Measurements from ENCODE around the gene CLDN5.

The CLDN5 gene

DNA sequence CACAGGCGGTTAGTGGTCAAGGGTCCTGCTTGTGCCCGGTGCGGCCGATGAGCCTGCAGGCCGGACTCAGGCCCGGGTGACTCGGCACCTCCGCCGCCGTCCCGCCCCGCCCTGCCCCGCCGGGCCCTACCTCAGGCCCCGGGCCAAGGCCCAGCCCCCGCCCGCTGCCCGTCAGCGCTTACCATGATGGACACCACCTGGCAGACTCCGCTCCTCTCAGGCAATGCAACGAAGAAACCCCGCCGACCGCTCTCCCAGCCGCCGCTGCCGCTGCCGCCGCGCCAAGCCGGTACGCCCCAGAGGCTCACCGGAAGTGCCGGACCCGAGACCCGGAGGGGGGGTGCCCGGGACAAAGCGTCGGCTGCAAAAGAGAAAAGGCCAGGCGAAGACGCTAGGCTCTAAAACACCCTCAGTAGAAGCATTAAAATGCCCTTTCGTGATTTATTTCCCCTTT is 45.3 kb downstream of the CLDN5 start, which contains the start of gene UFD1 (continued):
- TF ChIP-seq, protein P1, sequence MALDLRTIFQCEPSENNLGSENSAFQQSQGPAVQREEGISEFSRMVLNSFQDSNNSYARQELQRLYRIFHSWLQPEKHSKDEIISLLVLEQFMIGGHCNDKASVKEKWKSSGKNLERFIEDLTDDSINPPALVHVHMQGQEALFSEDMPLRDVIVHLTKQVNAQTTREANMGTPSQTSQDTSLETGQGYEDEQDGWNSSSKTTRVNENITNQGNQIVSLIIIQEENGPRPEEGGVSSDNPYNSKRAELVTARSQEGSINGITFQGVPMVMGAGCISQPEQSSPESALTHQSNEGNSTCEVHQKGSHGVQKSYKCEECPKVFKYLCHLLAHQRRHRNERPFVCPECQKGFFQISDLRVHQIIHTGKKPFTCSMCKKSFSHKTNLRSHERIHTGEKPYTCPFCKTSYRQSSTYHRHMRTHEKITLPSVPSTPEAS (tag by site-specific recombination; IDR thresholded peaks at IDR 0.05): no peak
- TF ChIP-seq ZNF280C (tag by site-specific recombination; IDR thresholded peaks at IDR 0.05) (no peak), ZNF624 (tag by site-specific recombination; IDR thresholded peaks at IDR 0.05) (no peak), ZNF132 (tag by site-specific recombination; IDR thresholded peaks at IDR 0.05; ENCODE audit: borderline replicate concordance) (no peak), KLF9 (tag by site-specific recombination; IDR thresholded peaks at IDR 0.05; ENCODE audit: low read depth) (peak; percentile 46; the same call in 1 of the 2 replicates), YY1 (tag by site-specific recombination; IDR thresholded peaks at IDR 0.05) (no peak), ZBTB48 (tag by site-specific recombination; IDR thresholded peaks at IDR 0.05) (no peak), ZNF366 (tag by site-specific recombination; conservative IDR thresholded peaks at IDR 0.05) (no peak), RBAK (tag by site-specific recombination; IDR thresholded peaks at IDR 0.05) (no peak), ZNF292 (tag by site-specific recombination; IDR thresholded peaks at IDR 0.05; ENCODE audit: borderline replicate concordance, low read depth) (no peak), SP7 (tag by site-specific recombination; IDR thresholded peaks at IDR 0.05) (peak; percentile 66), ZNF133 (tag by site-specific recombination; IDR thresholded peaks at IDR 0.05) (no peak), ZBTB11 (tag by site-specific recombination; conservative IDR thresholded peaks at IDR 0.05; ENCODE audit: low read depth) (peak; percentile 94), PRDM10 (tag by site-specific recombination; IDR thresholded peaks at IDR 0.05) (peak; percentile 100), WT1 (tag by site-specific recombination; IDR thresholded peaks at IDR 0.05) (no peak), ZNF843 (tag by site-specific recombination; IDR thresholded peaks at IDR 0.05) (no peak), ZNF677 (tag by site-specific recombination; IDR thresholded peaks at IDR 0.05) (no peak), ZNF521 (tag by site-specific recombination; IDR thresholded peaks at IDR 0.05) (no peak), ZNF449 (tag by site-specific recombination; IDR thresholded peaks at IDR 0.05) (no peak), ZNF561 (tag by site-specific recombination; IDR thresholded peaks at IDR 0.05; ENCODE audit: borderline replicate concordance) (no peak), ZNF23 (tag by site-specific recombination; IDR thresholded peaks at IDR 0.05; ENCODE audit: borderline replicate concordance) (no peak), ZNF214 (tag by site-specific recombination; IDR thresholded peaks at IDR 0.05; ENCODE audit: borderline replicate concordance) (no peak)
- TF ChIP-seq, protein P2, sequence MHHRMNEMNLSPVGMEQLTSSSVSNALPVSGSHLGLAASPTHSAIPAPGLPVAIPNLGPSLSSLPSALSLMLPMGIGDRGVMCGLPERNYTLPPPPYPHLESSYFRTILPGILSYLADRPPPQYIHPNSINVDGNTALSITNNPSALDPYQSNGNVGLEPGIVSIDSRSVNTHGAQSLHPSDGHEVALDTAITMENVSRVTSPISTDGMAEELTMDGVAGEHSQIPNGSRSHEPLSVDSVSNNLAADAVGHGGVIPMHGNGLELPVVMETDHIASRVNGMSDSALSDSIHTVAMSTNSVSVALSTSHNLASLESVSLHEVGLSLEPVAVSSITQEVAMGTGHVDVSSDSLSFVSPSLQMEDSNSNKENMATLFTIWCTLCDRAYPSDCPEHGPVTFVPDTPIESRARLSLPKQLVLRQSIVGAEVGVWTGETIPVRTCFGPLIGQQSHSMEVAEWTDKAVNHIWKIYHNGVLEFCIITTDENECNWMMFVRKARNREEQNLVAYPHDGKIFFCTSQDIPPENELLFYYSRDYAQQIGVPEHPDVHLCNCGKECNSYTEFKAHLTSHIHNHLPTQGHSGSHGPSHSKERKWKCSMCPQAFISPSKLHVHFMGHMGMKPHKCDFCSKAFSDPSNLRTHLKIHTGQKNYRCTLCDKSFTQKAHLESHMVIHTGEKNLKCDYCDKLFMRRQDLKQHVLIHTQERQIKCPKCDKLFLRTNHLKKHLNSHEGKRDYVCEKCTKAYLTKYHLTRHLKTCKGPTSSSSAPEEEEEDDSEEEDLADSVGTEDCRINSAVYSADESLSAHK (tag by site-specific recombination; IDR thresholded peaks at IDR 0.05): 0 out of 2 replicates have a peak, but pooled peaks have one; percentile 37
- TF ChIP-seq, protein P3, sequence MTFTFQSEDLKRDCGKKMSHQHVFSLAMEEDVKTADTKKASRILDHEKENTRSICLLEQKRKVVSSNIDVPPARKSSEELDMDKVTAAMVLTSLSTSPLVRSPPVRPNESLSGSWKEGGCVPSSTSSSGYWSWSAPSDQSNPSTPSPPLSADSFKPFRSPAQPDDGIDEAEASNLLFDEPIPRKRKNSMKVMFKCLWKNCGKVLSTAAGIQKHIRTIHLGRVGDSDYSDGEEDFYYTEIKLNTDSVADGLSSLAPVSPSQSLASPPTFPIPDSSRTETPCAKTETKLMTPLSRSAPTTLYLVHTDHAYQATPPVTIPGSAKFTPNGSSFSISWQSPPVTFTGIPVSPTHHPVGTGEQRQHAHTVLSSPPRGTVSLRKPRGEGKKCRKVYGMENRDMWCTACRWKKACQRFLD (tag by site-specific recombination; IDR thresholded peaks at IDR 0.05): 0 out of 2 replicates have a peak, but pooled peaks have one; percentile 32
